Thoracic aorta (tissue), 2 donors: ENCODE data around the gene B3GALNT2. TPM values are rescaled to one million over a fixed set of nuclear protein-coding genes. Genes with fewer than 3 reads are reported as not detected.
"Not testable (repeated sequence)": the region's sequence is repeated elsewhere in the genome, so short reads cannot be mapped to it uniquely, and the experiment has no call there.

Source experiments
- ATAC-seq: fragments of 150-250 bp; one replicate; pipeline ENCODE4 v1.8.0; 2017; ENCODE audit warnings: low read depth; ENCODE audit not compliant: insufficient number of reproducible peaks, low FRiP score
- DNase-seq: peaks from one replicate; pipeline ENCODE4 v3.0.0-alpha.2; 2020; ENCODE audit warnings: low spot score
- H3K27ac ChIP-seq, 2 donors: fragments of 200-600 bp; sonication (generic); 1 replicate in 1 of 2; 2 replicates in 1 of 2; pipeline ENCODE4 v1.5.1; 2016; ENCODE audit warnings: mild to moderate bottlenecking in 2 of 2, moderate library complexity in 2 of 2
- H3K27me3 ChIP-seq: fragments of 200-600 bp; sonication (generic); replicated peaks from 2 replicates; pipeline ENCODE4 v1.6.0; 2016; ENCODE audit warnings: mild to moderate bottlenecking; ENCODE audit not compliant: insufficient read depth
- H3K36me3 ChIP-seq: fragments of 200-600 bp; sonication (generic); one replicate; pipeline ENCODE4 v1.5.1; 2016
- H3K4me1 ChIP-seq, 2 donors: fragments of 200-600 bp; sonication (generic); 1 replicate in 1 of 2; 2 replicates in 1 of 2; pipeline versions ENCODE4 v1.5.1 to v1.6.0; 2016; ENCODE audit warnings: low read depth in 2 of 2, mild to moderate bottlenecking in 1 of 2; ENCODE audit not compliant: control insufficient read depth in 1 of 2
- H3K4me3 ChIP-seq: fragments of 200-600 bp; sonication (generic); 2 replicates; pipeline ENCODE4 v1.5.1; 2016; ENCODE audit warnings: mild to moderate bottlenecking
- H3K9me3 ChIP-seq: fragments of 200-600 bp; sonication (generic); 2 replicates; pipeline ENCODE4 v1.5.1; 2016
- total RNA-seq, 2 donors: library from RNA; depleted of rRNA; stranded (reverse); fragments of >200 nt; gene quantifications; one replicate each; pipeline versions ENCODE4 v1.1.0 to v1.2.3, GENCODE V29; 2016
- TF ChIP-seq, protein P1 (sequence below): fragments of 200-600 bp; sonication (generic); IDR thresholded peaks from one replicate; pipeline ENCODE4 v1.5.1; 2019; ENCODE audit warnings: antibody characterized with exemption

B3GALNT2 gene
- total RNA-seq, 2 donors from 2014 or later, result 50.5 to 50.7 TPM

DNA sequence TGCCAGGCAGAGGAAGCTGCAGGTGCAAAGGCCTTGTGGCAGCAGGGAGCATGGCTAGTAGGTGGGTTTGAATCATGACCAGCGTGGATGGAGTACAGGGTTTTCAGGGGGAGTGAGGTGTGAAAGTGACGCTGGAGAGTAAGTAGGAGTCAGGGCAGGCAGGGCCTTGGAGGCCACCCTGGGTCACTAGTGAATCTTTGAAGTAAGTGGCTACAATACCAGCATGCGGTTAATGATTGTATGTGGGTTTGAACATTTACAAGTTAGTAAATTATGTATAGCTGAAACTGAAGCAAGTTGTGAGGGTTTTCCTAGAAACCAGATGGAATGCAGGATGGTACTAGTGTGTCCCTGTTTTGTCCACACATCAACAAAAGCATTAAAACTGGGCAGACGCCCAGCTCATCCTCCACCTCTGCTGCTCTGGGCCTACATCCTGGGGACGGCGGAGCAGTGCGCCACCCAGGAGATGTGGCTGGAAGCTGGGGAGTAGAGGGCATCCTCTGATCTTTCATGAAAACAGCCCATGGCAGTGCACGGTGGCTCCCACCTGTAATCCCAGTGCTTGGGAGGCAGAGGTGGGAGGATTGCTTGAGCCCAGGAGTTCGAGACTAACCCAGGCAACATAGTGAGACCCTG lies 41.2 kb upstream of the B3GALNT2 start:
- no peak for ATAC-seq
- no peak for DNase-seq
- H3K9me3 ChIP-seq, result no peaks in the 10 kb centered on the region
- no peak overlapping the region for H3K4me3 ChIP-seq
- H3K36me3 ChIP-seq, result no peaks in the 10 kb centered on the region
- no peaks in the 10 kb centered on the region for H3K4me1 ChIP-seq
- no peaks in the 10 kb centered on the region for H3K27me3 ChIP-seq
- H3K27ac ChIP-seq, result no peak overlapping the region
- TF ChIP-seq, protein P1, sequence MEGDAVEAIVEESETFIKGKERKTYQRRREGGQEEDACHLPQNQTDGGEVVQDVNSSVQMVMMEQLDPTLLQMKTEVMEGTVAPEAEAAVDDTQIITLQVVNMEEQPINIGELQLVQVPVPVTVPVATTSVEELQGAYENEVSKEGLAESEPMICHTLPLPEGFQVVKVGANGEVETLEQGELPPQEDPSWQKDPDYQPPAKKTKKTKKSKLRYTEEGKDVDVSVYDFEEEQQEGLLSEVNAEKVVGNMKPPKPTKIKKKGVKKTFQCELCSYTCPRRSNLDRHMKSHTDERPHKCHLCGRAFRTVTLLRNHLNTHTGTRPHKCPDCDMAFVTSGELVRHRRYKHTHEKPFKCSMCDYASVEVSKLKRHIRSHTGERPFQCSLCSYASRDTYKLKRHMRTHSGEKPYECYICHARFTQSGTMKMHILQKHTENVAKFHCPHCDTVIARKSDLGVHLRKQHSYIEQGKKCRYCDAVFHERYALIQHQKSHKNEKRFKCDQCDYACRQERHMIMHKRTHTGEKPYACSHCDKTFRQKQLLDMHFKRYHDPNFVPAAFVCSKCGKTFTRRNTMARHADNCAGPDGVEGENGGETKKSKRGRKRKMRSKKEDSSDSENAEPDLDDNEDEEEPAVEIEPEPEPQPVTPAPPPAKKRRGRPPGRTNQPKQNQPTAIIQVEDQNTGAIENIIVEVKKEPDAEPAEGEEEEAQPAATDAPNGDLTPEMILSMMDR, result no peak

DNA sequence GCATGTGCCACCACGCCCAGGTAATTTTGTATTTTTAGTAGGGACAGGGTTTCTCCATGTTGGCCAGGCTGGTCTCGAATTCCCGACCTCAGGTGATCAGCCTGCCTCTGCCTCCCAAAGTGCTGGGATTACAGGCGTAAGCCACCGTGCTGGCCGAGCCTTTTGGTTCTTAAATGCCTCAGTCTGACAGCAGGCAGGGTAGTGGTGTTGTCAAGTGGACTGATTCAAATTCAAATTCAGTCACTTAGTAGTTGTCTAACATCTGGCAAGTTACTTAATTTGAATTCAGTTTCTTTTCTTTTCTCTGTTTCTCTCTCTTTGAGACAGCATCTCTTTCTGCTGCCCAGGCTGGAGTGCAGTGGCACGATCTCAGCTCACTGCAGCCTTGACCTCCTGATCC lies 38.6 kb upstream of the B3GALNT2 start:
- H3K27me3 ChIP-seq, result not testable (repeated sequence)

DNA sequence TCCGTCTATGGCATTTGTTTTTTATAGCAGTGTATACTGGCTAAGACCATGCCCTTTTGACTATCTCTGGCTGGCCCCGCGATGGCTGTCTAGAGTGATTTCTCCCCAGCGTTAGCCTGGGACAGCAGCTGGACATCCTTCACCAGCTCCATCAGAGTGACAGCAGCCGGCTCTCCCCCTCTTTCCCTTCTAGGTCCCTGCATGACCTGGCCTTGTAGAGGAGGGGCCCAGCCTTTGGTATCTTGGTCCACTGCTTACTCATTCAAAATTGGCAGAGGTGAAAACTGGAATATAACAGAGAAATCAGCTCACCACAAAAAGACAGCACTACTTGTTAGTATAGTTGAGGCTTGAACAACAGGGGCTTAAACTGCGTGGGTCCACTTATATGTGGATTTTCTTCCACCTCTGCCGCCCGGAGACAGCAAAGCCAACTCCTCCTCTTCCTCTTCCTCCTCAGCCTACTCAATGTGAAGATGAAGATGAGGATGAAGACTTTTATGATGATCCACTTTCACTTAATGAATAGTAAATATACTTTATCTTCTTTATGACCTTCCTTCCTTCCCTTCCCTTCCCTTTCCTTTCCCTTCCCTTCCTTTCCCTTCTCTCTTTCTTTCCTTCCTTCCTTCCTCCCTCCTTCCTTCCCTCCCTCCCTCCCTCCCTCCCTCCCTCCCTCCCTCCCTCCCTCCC lies 29.4 kb upstream of the B3GALNT2 start:
- no peak for ATAC-seq
- H3K27ac ChIP-seq, result no peak overlapping the region
- H3K36me3 ChIP-seq, result no peaks in the 10 kb centered on the region
- TF ChIP-seq, protein P1, result no peak
- no peaks in the 10 kb centered on the region for H3K27me3 ChIP-seq
- no peak overlapping the region for H3K4me3 ChIP-seq
- H3K4me1 ChIP-seq, result no peaks in the 10 kb centered on the region
- DNase-seq, result no peak
- no peaks in the 10 kb centered on the region for H3K9me3 ChIP-seq

More for the DNA sequence above, 38.6 kb upstream of the B3GALNT2 start:
- H3K4me3 ChIP-seq, H3K36me3 ChIP-seq, DNase-seq, H3K9me3 ChIP-seq, ATAC-seq, H3K27ac ChIP-seq, H3K4me1 ChIP-seq: not testable (repeated sequence)

DNA sequence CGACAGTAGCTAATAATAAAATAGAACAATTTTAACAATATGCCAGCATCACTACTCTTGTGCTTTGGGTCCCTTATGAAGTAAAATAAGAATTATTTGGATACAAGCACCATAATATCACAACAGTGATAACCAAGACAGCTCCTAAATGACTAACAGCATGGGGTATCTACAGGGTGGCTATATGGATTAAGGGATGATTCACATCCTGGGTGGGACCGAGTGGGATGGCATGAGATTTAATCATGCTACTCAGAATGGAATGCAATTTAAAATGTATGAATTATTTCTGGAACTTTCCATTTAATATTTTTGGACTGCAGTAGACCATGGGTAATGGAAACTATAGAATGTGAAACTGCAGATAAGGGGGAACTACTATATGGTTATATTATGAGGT lies 28.1 kb upstream of the B3GALNT2 start:
- Histone ChIP-seq H3K27ac (no peak overlapping the region), H3K4me1 (no peaks in the 10 kb centered on the region), H3K36me3 (no peaks in the 10 kb centered on the region), H3K27me3 (no peaks in the 10 kb centered on the region), H3K9me3 (no peaks in the 10 kb centered on the region), H3K4me3 (no peak overlapping the region)
- TF ChIP-seq, protein P1, result no peak
- ATAC-seq (no peak), DNase-seq (no peak)

DNA sequence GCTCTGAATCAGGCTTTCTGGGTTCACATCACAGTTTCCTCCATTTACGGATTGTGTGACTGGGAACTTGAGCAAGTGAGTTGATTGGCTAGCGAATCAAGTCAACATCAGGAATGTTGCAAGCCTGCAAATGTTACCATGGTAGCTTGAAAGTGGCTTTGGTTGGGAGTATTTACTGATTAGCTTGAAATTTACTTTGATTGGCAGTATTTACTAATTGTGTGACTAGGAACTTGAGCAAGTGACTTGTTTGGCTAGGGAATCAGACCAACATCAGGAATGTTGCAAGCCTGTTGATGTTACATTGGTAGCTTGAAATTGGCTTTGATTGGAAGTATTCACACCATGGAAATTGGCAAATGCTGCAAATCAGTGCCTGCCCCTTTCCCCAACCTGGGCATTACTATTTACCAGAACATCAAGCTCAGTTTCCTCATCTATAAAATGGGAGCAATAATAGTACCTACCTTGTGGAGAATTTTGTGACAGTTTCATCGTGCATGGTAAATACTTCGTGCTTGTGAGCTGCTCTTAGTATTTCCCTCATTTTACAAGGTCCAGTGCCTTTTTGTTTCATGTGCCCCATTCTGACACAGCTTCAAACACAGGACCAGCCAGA lies 23.1 kb upstream of the B3GALNT2 start:
- TF ChIP-seq, protein P1, result no peak
- ATAC-seq, result no peak
- no peaks in the 10 kb centered on the region for H3K27me3 ChIP-seq
- no peak overlapping the region for H3K4me3 ChIP-seq
- no peaks in the 10 kb centered on the region for H3K36me3 ChIP-seq
- no peak for DNase-seq
- H3K4me1 ChIP-seq, result no peaks in the 10 kb centered on the region
- H3K9me3 ChIP-seq, result no peaks in the 10 kb centered on the region
- no peak overlapping the region for H3K27ac ChIP-seq
